Pons (tissue), 1 donor: Measurements from ENCODE around the gene PAX5.

Experiments used
- DNase-seq: peaks from one replicate; pipeline ENCODE4 v3.0.0-alpha.2; 2016; ENCODE audit warnings: low spot score

PAX5 gene

GRCh38 chr9:36835271-36835996 is 198.6 kb downstream of the PAX5 start:
- no peak for DNase-seq

- DNase-seq, result no peak
Observed at GRCh38 chr9:36834736-36835135, 199.3 kb downstream of the PAX5 start.

- DNase-seq, result no peak
Observed at GRCh38 chr9:36833954-36834353, 200.1 kb downstream of the PAX5 start.

GRCh38 chr9:36832164-36832795 is 201.8 kb downstream of the PAX5 start:
- DNase-seq, result no peak

- DNase-seq, result no peak
Observed at GRCh38 chr9:36831381-36832161, 202.5 kb downstream of the PAX5 start.

- DNase-seq, result peak; percentile 9
Observed at GRCh38 chr9:36828611-36829013, 205.5 kb downstream of the PAX5 start.

GRCh38 chr9:36827593-36827992 is 206.5 kb downstream of the PAX5 start:
- DNase-seq, result no peak

GRCh38 chr9:36826581-36826980 is 207.5 kb downstream of the PAX5 start:
- no peak for DNase-seq

- DNase-seq, result no peak
Observed at GRCh38 chr9:36825179-36825578, 208.9 kb downstream of the PAX5 start.

GRCh38 chr9:36823934-36824333 is 210.1 kb downstream of the PAX5 start:
- DNase-seq, result no peak

GRCh38 chr9:36823466-36823865 is 210.6 kb downstream of the PAX5 start:
- DNase-seq, result no peak

GRCh38 chr9:36822201-36822600 is 211.9 kb downstream of the PAX5 start:
- DNase-seq, result no peak

- DNase-seq, result no peak
Observed at GRCh38 chr9:36820392-36820861, 213.6 kb downstream of the PAX5 start.

GRCh38 chr9:36818965-36819870 is 214.8 kb downstream of the PAX5 start:
- DNase-seq, result no peak

GRCh38 chr9:36818242-36818938 is 215.7 kb downstream of the PAX5 start:
- DNase-seq, result no peak

GRCh38 chr9:36817160-36817834 is 216.8 kb downstream of the PAX5 start:
- DNase-seq, result no peak

- DNase-seq, result no peak
Observed at GRCh38 chr9:36816371-36816770, 217.7 kb downstream of the PAX5 start.

- DNase-seq, result no peak
Observed at GRCh38 chr9:36815566-36816348, 218.3 kb downstream of the PAX5 start.

GRCh38 chr9:36815023-36815422 is 219.0 kb downstream of the PAX5 start:
- no peak for DNase-seq

- DNase-seq, result no peak
Observed at GRCh38 chr9:36813154-36813553, 220.9 kb downstream of the PAX5 start.
